Activated T-helper 1 cell treated with anti-CD3 and anti-CD28 coated beads, Interleukin-12 subunit alpha, Interleukin-12 subunit beta, Interleukin-2, Interleukin-4 antibody, amounts not matched to agents 30 ng/mL and 10 ng/mL and 1 ng/mL, durations not matched to agents 14 hours and 24 hours and 36 hours (primary cell): Measurements from ENCODE around the gene FOXF2. TPM values are rescaled to one million over a fixed set of nuclear protein-coding genes. Genes with fewer than 3 reads are reported as not detected.

ENCODE experiments used
- DNase-seq: peaks from one replicate; pipeline ENCODE4 v3.0.0; 2021; ENCODE audit warnings: low spot score
- H3K27ac Mint-ChIP-seq: one replicate; pipeline ENCODE4 v1.8.0; 2021; ENCODE audit warnings: mild to moderate bottlenecking, mixed read lengths
- H3K27me3 Mint-ChIP-seq: one replicate; pipeline ENCODE4 v1.8.0; 2022; ENCODE audit warnings: mild to moderate bottlenecking, moderate library complexity, mixed read lengths; ENCODE audit not compliant: insufficient read depth
- H3K36me3 Mint-ChIP-seq: one replicate; pipeline ENCODE4 v1.8.0; 2021; ENCODE audit warnings: low read depth, mixed read lengths
- H3K4me1 Mint-ChIP-seq: one replicate; pipeline ENCODE4 v1.8.0; 2021; ENCODE audit warnings: low read depth, mixed read lengths
- H3K4me3 Mint-ChIP-seq: one replicate; pipeline ENCODE4 v1.8.0; 2021; ENCODE audit warnings: mild to moderate bottlenecking, moderate library complexity, mixed read lengths
- H3K9me3 Mint-ChIP-seq: one replicate; pipeline ENCODE4 v1.8.0; 2021; ENCODE audit warnings: mixed read lengths
- intact Hi-C: fragments of 100-400 bp; cut with micrococcal nuclease; formaldehyde crosslinking; loops from one replicate; pipeline ENCODE4 v1.15.1; 2024
- total RNA-seq: library from RNA; stranded (reverse); gene quantifications from 2 replicates; pipeline ENCODE4 v1.2.3, GENCODE V29; 2022

The FOXF2 gene
- total RNA-seq, 1 donor from 2014 or later, result not detected

- DNase-seq, result no peak
- Mint-ChIP-seq H3K4me1 (peaks cover 3% of the 10 kb centered on the region), H3K27me3 (peaks cover 77% of the 10 kb centered on the region), H3K36me3 (no peaks in the 10 kb centered on the region), H3K4me3 (peak overlapping the region; percentile 53), H3K27ac (peak overlapping the region; percentile 75), H3K9me3 (no peaks in the 10 kb centered on the region)
- intact Hi-C loops, result no loop called here
Observed at GRCh38 chr6:1390133-1390945, 963 bp downstream of the FOXF2 start.

- H3K27me3 Mint-ChIP-seq, result peaks cover 76% of the 10 kb centered on the region
- no peak for DNase-seq
- H3K9me3 Mint-ChIP-seq, result no peaks in the 10 kb centered on the region
- intact Hi-C loops, result no loop called here
- H3K4me1 Mint-ChIP-seq, result no peaks in the 10 kb centered on the region
- no peak overlapping the region for H3K4me3 Mint-ChIP-seq
- no peaks in the 10 kb centered on the region for H3K36me3 Mint-ChIP-seq
- H3K27ac Mint-ChIP-seq, result no peak overlapping the region
Observed at GRCh38 chr6:1390946-1391799, 1.8 kb downstream of the FOXF2 start.

- H3K4me1 Mint-ChIP-seq, result peaks cover 3% of the 10 kb centered on the region
- peak overlapping the region; percentile 76 for H3K27ac Mint-ChIP-seq
- intact Hi-C loops, result no loop called here
Observed at GRCh38 chr6:1391800-1392309, 2.5 kb downstream of the FOXF2 start.

GRCh38 chr6:1392813-1393640 is 3.7 kb downstream of the FOXF2 start:
- peaks cover 4% of the 10 kb centered on the region for H3K36me3 Mint-ChIP-seq
- DNase-seq, result no peak
- intact Hi-C loops, result no loop called here
- no peak overlapping the region for H3K27ac Mint-ChIP-seq
- H3K9me3 Mint-ChIP-seq, result no peaks in the 10 kb centered on the region
- H3K27me3 Mint-ChIP-seq, result peaks cover 74% of the 10 kb centered on the region
- no peak overlapping the region for H3K4me3 Mint-ChIP-seq
- H3K4me1 Mint-ChIP-seq, result peaks cover 5% of the 10 kb centered on the region

More at GRCh38 chr6:1391800-1392309, 2.5 kb downstream of the FOXF2 start:
- DNase-seq, result no peak
- H3K9me3 Mint-ChIP-seq, result no peaks in the 10 kb centered on the region
- peaks cover 76% of the 10 kb centered on the region for H3K27me3 Mint-ChIP-seq
- no peak overlapping the region for H3K4me3 Mint-ChIP-seq
- peaks cover 2% of the 10 kb centered on the region for H3K36me3 Mint-ChIP-seq

- Mint-ChIP-seq H3K4me3 (no peak overlapping the region), H3K4me1 (peaks cover 5% of the 10 kb centered on the region), H3K9me3 (no peaks in the 10 kb centered on the region), H3K27me3 (peaks cover 70% of the 10 kb centered on the region), H3K36me3 (peaks cover 4% of the 10 kb centered on the region), H3K27ac (no peak overlapping the region)
- DNase-seq, result no peak
- intact Hi-C loops, result loop anchor here (2.0 kb wide), 1 partner anchor 13 kb away; no protein-coding TSS in a partner anchor
Observed at GRCh38 chr6:1393641-1394283, 4.4 kb downstream of the FOXF2 start.

- DNase-seq, result no peak
- Mint-ChIP-seq H3K4me3 (no peak overlapping the region), H3K27ac (no peak overlapping the region), H3K36me3 (peaks cover 4% of the 10 kb centered on the region), H3K4me1 (peaks cover 5% of the 10 kb centered on the region), H3K9me3 (no peaks in the 10 kb centered on the region), H3K27me3 (peaks cover 71% of the 10 kb centered on the region)
- intact Hi-C loops, result loop anchor here (2.0 to 5.0 kb wide), 2 partner anchors 14 to 992 kb away; no protein-coding TSS in a partner anchor
Observed at GRCh38 chr6:1394514-1395463, 5.4 kb downstream of the FOXF2 start.

GRCh38 chr6:1395506-1395905 is 6.1 kb downstream of the FOXF2 start:
- Mint-ChIP-seq H3K9me3 (no peaks in the 10 kb centered on the region), H3K4me1 (peaks cover 5% of the 10 kb centered on the region), H3K36me3 (peaks cover 4% of the 10 kb centered on the region), H3K27me3 (peaks cover 68% of the 10 kb centered on the region), H3K27ac (no peak overlapping the region), H3K4me3 (no peak overlapping the region)
- no peak for DNase-seq
- intact Hi-C loops, result loop anchor here (2.0 to 5.0 kb wide), 2 partner anchors 15 to 993 kb away; no protein-coding TSS in a partner anchor

GRCh38 chr6:1395941-1396908 is 6.8 kb downstream of the FOXF2 start:
- DNase-seq, result no peak
- Mint-ChIP-seq H3K4me3 (no peak overlapping the region), H3K27me3 (peaks cover 63% of the 10 kb centered on the region), H3K36me3 (peaks cover 4% of the 10 kb centered on the region), H3K4me1 (peaks cover 5% of the 10 kb centered on the region), H3K27ac (no peak overlapping the region), H3K9me3 (no peaks in the 10 kb centered on the region)
- intact Hi-C loops, result loop anchor here (2.0 to 5.0 kb wide), 3 partner anchors 15 to 1207 kb away; no protein-coding TSS in a partner anchor

GRCh38 chr6:1396952-1397868 is 7.8 kb downstream of the FOXF2 start:
- peak; percentile 42 for DNase-seq
- Mint-ChIP-seq H3K4me1 (peaks cover 5% of the 10 kb centered on the region), H3K9me3 (no peaks in the 10 kb centered on the region), H3K27me3 (peaks cover 53% of the 10 kb centered on the region), H3K36me3 (peaks cover 4% of the 10 kb centered on the region), H3K4me3 (no peak overlapping the region), H3K27ac (no peak overlapping the region)
- intact Hi-C loops, result loop anchor here (1.0 to 5.0 kb wide), 4 partner anchors 600 to 1208 kb away; no protein-coding TSS in a partner anchor
